ENCODE results near the gene DISC1.

DISC1 gene

DNA sequence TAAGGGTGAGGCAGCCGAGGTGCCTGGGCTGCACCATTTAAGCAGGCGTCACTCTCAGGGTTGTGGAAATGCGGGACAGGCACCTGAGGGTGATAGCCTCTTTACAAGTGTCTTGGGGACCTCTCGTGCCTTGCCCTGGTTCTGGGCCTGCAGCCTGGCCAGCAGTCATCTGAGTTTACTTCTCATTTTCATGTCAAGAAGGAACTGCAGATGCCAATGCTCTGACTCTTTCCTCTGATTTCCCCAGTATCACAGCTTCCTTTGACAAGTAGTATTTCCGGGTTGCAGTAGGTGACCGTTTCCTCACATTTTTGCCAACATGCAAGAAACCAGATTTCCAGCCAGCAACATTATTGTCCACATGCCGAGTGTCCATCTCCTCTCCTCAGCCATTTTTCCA is 286.9 kb downstream of the DISC1 start:
- no peak for DNase-seq

DNA sequence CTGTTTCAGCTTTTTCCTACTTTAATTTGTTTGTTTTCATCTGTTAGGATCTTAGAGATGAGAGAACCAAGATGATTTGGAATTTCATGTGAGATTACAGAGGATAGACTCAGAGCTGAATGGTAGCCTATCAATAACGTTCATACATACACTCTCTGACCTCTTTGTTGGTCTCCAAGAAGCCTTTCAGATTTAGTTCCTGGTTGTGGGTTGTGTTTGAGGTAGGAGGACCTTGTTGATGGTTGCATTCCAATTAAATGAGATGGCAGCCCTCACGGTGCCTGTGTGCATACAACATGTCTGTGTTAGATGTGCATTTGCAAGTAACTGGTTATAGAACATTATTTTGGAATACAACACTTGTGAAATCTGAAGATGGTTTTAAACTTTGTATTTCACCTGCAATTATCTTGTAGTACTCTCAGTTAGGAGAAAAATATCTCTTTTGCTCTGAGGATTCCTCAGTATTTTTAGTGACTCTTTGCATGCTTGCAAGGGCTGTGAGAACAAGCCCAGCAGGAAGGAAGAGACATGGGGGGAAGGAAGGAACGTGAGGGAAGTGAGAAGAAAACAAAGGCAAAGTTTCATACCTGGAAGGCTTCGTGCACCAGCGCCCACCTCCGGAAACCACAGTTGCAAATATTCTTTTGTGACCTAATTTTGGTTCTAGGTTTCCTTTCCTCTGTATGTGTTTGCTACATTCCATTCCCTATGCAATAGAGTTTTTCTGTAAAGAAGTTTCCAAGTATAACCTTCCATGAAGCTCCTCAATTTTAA is 291.8 kb downstream of the DISC1 start:
- DNase-seq: peak in 3 of 6 experiments; percentile 21 to 39 (median 32)

DNA sequence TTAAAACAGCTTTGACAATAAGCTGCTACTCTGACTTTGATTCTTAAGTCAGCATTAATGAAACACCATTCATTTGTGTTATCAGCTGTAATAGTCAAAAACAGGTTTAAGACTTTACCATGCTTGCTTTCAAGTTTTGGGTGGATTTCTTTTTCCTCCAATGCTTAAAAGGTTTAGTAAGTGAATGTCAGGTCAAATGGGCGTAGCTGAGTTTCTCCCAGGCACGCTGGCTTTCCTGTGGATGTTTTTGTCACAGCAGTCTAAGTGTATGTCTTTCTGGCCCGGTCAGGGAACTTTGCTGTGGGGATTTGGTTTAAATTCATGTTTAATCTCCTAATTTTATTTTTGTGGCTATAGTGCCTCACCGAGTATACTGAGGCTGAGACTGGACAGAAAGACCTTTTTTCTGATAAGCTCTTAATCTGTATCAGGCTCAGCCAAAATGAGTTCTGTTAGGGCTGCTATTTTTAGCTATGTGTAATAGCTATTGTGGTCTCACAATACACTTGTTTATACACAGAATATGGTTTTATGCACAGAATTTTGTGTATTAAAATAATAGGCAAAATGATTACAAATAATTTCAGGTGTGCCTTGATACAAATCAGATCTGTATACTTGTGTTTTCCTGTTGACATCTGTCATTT is 292.8 kb downstream of the DISC1 start:
- no peak for DNase-seq

DNA sequence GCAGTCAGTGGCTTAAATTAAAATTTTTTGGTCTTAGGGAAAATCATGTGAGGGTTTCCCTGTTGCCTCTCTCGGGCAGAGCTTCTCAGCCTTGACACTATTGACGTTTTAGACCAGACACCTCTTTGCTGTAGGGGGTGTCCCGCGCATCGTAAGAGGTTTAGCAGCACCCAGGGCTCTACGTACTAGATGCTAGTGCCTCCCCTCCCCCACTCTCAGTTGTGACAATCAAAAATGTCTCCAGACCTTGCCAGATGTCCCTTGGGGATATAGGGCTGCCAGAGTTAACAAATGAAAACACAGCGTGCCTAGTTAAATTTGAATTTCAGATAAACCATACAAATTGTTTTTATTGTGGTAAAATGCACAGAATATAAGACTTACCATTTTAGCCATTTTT is 293.3 kb downstream of the DISC1 start:
- peak in 2 of 6 experiments; percentile 15 to 16 for DNase-seq

DNA sequence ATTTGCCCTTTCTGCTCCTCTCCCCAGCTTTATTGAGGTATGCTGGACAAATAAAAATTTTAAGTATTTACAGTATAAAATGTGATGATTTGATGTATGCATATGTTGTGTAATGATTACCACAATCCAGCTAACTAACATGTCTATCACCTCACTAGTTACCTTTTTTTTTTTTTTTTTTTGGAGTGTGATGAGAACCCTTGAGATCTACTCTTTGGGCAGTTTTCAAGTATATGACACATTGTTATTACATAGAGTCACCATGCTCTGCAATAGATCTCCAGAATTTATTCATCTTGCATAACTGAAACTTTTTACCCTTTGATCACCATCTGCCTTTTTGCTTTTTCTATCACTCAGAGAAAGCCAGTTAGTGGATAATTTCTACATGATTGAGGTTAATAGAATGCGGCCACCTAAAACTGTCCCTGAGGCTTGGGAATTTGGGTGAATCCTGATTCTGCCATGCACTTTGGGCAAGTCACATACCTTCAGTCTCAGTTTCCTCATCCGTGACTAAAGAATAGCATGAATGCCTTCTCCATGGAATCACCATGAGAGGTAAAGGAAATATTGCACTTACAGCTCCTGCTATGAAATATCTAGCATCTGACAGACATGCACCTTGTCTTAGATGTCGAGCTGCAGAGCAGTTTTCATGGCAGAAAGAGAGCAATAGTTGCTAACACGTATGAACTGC is 295.2 kb downstream of the DISC1 start:
- no peak for DNase-seq

DNA sequence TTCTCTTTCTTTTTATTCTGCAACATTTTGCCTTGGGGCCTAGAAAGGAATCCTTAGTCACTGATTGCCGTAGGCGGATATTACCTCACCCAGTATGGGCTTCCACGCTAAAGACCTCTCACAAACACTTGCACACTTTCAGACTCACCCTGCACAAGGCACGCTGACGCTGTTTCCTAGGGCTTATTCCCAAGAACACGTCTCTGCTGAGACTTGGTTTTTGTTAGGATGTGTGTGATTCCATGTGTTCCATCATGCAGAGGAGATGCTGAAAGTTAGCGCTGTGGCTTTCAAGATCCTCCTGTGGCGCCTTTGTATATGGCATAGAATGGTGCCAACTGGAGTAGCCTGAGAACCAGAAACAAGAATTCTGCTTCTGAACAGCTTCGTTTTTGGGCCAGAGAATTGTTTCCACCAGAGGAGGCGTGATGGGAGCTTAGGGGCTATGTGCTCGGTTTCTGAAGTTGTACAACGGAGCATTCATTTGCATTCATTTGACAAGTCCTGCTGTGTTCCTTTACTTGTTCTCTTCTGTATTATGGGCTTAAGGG is 297.0 kb downstream of the DISC1 start:
- DNase-seq: no peak

DNA sequence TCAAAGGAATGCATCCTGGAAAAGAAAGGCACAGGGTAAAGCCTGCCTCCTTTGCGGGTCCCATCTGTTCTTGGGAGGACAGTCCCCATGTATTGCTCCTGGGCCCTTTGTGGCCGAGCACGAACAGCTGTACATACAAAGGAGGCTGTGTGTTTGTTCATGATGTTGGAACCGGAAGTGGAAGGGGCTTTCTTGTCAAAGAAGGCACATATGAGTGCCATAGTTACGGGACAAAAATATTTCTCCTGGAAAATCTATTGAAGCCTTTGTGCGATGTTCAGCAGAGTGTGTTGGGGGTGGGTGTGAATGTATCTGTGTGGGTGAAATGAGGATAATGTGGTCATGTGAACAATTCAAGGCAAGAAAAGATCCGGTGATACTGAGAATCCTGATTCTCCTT is 297.6 kb downstream of the DISC1 start:
- DNase-seq: no peak

DNA sequence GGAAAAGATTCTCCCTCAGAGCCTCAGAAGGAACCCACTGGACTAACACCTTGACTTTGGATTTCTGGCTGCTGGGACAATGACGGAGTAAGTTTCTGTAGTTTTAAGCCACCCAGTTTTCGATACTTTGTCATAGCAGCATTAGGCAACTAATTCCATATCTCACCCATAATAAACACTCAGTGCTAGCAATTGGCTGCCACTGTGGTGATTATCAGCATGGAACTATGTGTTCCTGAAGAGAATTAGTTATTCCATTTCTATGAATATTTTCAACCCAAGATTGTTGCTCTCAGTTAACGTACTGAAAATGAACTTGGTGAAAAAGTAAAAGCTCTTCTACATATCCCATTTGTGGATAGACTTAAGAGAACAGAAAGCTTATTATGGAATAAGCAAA is 299.3 kb downstream of the DISC1 start:
- DNase-seq: no peak

DNA sequence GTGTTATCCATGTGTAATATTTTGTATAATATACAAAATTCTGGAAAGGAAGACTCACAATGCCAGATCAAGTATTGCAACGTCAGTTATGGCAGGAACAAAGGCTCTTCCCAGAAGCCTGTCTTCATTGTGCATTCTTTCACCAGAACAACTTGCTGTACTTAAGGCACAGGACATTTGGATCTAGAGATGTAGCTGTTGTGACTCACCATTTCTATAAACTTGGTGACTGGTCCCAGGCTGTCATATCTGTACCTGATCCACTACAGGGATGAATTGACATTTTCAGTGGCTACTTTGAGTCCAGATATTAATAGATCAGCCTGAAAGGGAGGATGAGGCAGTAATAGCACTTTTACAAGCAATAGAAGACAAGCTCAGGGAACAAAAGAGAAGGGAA is 299.8 kb downstream of the DISC1 start:
- DNase-seq: no peak

DNA sequence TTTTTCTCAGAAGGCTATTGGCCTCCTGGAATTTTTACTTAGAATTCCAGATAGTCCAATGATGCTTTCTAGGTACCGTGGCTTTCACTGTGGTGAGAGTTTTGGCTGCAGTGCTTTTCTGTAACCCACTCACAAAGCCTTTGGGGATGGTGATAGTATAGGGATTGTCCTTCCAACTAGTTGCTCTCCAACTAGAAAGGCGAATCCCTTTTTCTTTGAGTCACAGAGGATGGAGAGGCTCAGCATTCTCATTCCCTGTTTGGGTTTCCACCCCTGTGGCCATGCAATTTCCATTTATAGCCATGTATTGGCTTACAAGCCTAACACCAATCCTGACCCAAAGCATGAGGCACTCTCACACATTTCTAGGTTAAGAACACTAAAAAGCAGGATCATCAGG is 300.3 kb downstream of the DISC1 start:
- no peak for DNase-seq

DNA sequence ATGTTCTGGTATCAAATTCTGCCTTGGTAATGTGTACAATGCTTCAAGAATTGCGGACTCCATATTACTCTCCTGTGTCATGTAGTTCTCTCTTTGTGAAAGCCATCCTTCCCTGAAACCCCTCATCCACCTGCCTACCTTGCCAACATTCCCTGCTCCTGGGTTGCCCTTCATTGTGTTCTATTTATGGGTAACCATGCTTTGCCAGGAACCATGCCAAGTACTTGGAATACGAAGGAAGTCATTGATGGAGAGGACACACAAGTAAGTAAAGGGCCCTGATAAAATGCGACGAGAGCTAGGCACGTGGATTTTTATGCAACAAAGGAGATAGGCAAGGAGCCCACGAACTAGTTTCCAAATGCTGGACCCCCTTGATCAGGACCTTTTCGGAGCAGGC is 300.8 kb downstream of the DISC1 start:
- no peak for DNase-seq

DNA sequence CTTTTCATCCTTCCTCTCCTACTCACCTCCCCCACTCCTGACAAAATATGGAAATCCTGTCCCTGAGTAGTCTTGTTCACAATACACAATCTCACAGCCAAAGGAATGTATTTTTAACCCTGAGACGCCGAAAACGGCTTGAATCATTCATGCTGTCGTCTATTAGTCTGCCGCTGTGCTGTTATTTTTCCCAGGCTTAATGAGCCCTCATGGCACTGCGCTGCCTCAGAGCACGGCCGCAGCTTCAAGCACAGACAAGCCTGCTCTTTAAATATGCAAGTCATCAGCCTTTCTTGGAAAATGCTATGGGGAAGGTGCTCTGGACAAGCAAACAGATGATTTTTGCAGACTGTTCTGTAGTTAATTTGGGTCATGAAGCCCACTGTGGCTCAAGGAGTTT is 302.7 kb downstream of the DISC1 start:
- DNase-seq: no peak

DNA sequence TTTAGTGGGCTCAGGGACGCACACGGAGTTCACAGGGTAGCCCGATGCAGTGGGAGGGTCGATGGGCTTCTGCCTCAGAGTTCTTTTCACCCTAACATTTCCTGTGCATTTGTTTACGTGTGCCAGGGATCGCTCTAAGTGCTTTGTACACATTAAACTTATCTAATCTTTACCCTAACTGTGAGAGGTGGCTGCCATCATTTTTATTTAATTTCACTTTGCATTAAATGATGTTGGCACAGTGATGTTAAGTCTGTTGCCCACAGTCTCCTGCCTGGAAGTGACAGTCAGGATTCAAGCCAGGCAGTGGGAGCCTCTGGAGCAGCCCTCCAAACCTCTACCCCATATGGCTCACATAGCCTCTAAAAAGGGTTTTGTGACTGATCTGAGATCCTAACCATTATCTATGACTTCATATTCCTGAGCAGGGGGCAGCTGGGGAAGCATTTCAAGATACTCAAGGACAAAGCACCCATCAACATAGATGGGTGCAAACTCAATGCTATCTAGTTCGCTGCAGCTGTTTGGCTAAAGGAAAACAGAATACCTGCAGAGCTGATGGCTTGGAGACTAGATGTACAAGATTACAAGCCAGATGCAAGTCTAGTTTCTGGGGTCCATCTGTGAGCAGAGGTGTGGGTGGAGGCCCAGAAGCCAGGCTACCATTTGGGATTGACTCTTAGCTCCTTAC is 303.8 kb downstream of the DISC1 start:
- no peak for DNase-seq

DNA sequence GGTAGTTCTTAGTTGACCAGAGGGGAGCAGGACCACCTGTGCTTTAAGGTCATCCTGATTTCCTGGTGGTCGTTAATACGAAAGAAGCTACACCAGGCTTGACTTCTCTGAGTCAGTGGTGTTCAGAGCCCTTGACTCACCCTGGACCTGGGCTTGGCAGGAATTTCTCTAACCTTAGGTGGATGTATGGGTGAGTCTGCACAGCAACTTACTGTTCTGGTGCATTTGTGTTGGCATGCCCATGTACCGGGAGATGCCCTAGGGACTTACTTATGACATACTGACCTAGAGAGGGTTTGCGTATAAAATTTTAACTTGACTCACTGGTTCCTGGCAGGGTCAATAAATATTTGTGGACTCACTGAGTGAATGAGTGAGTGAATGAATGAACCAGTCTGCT is 304.6 kb downstream of the DISC1 start:
- no peak for DNase-seq

DNA sequence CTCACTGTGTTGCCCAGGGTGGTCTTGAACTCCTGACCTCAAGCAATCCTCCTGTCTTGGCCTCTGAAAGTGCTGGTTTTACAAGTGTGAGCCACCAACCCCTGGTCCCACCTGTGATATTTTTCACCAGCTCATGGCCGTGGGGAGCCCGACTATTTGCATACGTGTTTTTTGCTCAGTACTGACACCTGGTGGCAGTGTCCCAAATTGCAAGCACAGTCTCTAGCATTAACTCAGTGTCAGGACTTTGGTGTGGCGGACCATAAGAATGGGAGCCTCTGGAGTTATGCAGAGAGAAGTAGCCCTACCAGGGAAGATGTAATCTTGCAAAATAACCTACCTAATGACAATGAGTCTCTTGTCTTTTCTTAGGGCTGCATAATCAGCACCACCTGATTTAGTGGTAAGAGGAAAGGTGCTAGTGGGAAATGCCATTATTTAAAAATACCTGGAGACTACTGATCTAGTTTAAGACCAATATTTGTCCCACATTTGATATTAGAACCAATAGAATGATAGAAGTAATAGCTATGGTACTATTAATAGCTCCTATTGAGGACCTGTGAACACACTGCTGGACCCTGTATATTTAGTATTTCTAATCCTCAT is 305.4 kb downstream of the DISC1 start:
- DNase-seq: peak in 4 of 6 experiments; percentile 5 to 39 (median 22)

DNA sequence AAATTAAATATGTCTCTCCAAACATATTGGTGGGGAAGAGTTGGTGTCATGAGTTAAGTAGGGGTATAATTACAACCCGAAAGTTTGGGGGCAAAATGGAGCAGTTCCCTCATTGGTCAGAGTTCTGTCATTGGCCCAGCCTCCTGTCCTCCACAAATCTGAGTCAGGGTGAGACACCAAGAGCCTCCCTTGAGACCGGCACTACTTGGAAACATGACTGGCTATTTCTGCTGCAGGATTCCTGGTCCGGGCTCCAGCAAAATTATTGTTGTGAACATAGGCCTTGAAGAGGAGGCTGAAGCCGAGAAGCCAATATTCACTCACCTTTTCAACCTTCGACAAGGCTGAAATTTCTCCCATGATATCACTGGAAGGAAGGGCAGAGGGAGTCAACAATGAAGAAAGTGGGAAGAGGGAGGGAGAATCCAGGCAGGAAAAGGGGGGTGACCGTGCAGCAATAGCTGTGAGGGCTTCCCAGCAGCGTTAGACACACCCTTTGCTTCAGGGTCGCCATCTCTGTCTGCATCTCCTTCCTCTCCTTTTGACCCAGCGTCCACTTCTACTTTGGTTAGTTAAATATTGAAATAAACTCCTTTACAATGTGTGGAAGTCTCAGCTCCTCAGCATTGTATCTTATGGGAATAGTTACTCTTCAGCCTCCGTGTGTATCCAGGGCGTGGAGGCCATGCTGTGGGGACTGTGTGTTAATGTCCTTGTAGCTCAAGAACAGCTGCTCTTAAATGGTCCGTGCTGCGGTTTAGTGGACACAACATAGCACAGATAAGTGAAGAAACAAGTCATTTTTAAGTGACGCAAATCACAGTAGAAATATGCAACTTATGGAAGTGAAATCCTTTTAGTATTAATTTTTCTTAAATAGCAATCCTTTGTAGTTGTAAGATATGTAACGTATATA is 307.4 kb downstream of the DISC1 start:
- DNase-seq: no peak

DNA sequence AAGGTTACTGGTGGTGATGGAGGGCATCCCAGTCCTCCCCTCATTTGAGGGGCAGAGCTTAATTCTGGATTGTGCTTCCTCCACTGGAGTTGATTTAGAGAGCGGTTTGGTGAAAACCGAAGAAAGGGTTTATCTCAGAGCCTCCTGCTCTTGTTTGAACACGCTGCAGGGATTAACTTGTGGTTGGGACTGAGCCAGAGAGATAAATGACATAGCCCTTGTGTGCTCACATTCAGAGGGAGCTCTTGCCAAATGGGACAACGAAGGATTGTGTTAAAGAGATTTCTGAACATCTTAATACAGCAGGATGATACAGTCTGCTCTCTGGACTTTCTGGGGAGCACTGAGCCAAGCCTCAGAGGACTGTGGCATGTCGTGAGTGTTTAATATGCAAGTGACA is 308.2 kb downstream of the DISC1 start:
- no peak for DNase-seq

DNA sequence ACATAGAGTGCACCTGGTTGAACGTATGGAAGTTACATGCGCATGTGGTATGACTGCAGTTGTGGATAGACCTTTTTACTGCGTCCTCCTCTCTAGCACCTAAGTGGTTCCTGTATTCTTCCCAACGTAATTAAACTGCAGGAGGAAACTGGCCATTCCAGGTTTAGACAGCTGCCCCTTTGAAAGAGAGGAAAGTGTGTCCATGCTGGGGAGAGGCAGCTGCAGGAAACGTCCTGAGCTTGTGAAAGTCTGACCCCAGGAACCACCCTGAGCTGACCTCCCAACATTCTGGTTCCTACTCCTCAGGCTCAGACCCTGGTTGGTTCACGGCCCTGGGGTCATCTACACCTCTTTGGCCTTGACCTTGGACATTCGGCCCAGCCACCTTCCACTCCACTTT is 309.3 kb downstream of the DISC1 start:
- no peak for DNase-seq

DNA sequence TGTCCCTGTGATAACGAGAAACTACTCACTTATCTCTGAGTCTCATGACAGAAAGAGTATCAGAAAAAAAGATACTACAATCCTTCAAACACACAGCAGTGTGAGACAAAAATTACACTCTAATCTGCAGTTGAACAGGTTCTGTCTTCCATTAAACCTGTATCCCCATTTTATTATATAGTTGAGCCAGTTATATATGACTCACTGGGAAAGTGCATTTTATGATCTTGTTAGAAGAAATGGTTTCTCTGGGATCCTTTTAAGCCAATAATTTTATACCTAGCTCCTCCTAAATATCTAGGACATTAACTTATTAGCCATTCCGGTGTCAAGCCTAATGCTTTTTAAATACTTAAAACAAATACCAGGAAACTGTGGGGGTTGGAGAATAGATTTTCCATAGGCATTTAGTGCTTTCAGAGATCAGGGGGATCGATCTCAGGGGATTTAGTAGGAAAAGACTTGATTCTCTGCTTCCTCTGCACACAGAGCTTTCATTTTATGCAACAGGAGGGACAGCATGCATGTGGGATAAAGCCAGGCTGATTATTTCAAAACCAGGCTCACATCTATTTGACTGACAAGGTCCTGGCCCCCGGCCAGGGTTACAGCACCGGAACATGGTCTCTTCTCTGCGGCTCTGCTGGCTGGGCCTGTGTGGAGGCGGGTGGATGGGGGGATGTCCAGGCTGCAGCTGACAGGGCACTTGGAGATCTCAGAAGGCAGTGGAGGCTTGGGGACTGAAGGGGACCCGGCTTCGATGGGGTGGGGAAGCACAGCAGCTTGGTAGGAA is 310.6 kb downstream of the DISC1 start:
- DNase-seq: no peak

DNA sequence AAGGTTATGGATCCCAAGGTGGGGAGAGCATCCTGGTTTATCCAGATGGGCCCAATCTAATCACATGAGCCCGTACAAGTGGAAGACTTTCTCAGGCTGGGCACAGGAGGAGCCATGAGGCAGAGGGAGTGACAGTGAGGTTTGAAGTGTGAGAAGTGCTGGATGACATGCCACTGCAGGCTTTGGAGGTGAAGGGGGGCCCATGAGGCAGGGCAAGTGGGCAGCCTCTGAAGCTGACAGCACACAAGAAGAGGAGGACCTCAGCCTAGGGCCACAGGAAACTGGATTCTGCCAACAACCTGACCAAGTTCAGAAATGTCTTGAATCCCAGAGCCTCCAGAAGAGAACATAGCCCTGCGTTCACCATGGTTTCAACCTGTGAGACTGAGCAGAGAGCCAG is 311.6 kb downstream of the DISC1 start:
- DNase-seq: no peak

DNA sequence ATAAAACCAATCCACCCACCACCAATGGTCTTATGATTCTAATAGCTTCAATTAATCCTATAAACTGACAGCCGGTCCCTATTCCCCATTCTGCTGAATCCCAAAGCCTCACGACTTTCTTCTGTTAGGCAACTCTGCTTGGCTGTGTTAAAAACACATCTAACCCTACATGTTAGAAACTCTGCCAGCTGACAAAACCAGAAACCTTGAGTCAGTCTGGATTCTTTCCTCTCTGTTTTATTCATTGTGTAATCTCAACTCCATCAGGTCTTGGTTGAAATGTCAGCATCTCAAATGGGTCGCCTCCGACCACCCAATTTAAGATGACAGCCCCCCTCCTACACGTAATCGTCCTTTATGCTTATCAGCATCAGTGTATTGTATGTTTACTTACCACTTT is 312.1 kb downstream of the DISC1 start:
- DNase-seq: no peak
